K562 (cell line): ENCODE data around the gene PRELID3B. TPM values are rescaled to one million over a fixed set of nuclear protein-coding genes. Genes with fewer than 3 reads are reported as not detected.

Source experiments
- RBM17 ChIP-seq: fragments of 200-400 bp; formaldehyde crosslinking; IDR thresholded peaks from 2 replicates; pipeline ENCODE4 v1.6.1; 2017; ENCODE audit warnings: low read depth, mild to moderate bottlenecking, low read length, borderline replicate concordance
- polyA plus RNA-seq, 8 experiments: library from polyadenylated mRNA; depleted of rRNA in 4 of 8; stranded (reverse) in 5 of 8; unstranded in 3 of 8; fragments of >200 nt; fragmentation: Nextera tagmentation in 2 of 8; fragmentation: Illumina TruSeq in 1 of 8; extraction: Ambion mirVana in 2 of 8; extraction: Trizol in 1 of 8; gene quantifications; 2 replicates each; pipeline versions ENCODE4 v1.2.1 to v1.2.3, GENCODE V29; 2011 to 2014; ENCODE audit warnings: inconsistent platforms in 1 of 8, missing spikeins in 1 of 8
- total RNA-seq, 7 experiments: library from RNA; depleted of rRNA in 6 of 7; stranded (reverse); fragments of >200 nt in 6 of 7; fragmentation: Illumina TruSeq in 2 of 7; extraction: Trizol in 2 of 7; gene quantifications; 2 replicates each; pipeline versions ENCODE4 v1.2.1 to v1.2.3, GENCODE V29; 2011 to 2021; ENCODE audit warnings: low replicate concordance in 1 of 7
- TF ChIP-seq, protein P1 (sequence below): sonication (generic); formaldehyde crosslinking; IDR thresholded peaks from 2 replicates; pipeline ENCODE4 v1.8.0; 2022; ENCODE audit warnings: mild to moderate bottlenecking, missing genetic modification reagents
- TF ChIP-seq, protein P2 (sequence below), 2 experiments: fragments of 450-650 bp; IDR thresholded peaks; 2 replicates each; pipeline ENCODE4 v1.6.1; 2016

Gene PRELID3B
- total and polyA plus RNA-seq, 9 of the 15 experiments (the other 6 are each of a cell fraction or from before 2014, with no cell fraction given): 77.0 to 186 (median 101) TPM

DNA sequence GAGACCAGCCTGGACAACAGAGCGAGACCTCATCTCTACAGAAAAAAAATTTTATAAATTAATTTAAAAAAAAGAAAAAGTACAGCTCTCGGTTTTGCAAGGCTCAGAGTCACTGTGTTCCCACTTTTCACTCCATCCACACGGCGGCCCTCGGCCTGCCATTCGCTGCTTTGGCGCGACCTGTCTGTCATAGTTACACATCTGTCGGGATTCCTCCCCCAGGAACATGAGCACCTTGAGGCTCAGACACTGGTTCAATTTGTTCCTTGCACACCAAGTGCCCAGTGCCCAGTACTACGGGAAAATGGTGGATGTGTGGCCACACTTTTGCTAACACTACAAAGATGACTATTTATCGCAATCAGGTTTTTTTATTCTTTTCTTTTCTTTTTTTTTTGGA lies 43.9 kb downstream of the PRELID3B start (continued):
- TF ChIP-seq, protein P1, sequence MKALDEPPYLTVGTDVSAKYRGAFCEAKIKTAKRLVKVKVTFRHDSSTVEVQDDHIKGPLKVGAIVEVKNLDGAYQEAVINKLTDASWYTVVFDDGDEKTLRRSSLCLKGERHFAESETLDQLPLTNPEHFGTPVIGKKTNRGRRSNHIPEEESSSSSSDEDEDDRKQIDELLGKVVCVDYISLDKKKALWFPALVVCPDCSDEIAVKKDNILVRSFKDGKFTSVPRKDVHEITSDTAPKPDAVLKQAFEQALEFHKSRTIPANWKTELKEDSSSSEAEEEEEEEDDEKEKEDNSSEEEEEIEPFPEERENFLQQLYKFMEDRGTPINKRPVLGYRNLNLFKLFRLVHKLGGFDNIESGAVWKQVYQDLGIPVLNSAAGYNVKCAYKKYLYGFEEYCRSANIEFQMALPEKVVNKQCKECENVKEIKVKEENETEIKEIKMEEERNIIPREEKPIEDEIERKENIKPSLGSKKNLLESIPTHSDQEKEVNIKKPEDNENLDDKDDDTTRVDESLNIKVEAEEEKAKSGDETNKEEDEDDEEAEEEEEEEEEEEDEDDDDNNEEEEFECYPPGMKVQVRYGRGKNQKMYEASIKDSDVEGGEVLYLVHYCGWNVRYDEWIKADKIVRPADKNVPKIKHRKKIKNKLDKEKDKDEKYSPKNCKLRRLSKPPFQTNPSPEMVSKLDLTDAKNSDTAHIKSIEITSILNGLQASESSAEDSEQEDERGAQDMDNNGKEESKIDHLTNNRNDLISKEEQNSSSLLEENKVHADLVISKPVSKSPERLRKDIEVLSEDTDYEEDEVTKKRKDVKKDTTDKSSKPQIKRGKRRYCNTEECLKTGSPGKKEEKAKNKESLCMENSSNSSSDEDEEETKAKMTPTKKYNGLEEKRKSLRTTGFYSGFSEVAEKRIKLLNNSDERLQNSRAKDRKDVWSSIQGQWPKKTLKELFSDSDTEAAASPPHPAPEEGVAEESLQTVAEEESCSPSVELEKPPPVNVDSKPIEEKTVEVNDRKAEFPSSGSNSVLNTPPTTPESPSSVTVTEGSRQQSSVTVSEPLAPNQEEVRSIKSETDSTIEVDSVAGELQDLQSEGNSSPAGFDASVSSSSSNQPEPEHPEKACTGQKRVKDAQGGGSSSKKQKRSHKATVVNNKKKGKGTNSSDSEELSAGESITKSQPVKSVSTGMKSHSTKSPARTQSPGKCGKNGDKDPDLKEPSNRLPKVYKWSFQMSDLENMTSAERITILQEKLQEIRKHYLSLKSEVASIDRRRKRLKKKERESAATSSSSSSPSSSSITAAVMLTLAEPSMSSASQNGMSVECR (CRISPR knock-in tag): no peak
- no peak for TF ChIP-seq RBM17
- TF ChIP-seq, protein P2, sequence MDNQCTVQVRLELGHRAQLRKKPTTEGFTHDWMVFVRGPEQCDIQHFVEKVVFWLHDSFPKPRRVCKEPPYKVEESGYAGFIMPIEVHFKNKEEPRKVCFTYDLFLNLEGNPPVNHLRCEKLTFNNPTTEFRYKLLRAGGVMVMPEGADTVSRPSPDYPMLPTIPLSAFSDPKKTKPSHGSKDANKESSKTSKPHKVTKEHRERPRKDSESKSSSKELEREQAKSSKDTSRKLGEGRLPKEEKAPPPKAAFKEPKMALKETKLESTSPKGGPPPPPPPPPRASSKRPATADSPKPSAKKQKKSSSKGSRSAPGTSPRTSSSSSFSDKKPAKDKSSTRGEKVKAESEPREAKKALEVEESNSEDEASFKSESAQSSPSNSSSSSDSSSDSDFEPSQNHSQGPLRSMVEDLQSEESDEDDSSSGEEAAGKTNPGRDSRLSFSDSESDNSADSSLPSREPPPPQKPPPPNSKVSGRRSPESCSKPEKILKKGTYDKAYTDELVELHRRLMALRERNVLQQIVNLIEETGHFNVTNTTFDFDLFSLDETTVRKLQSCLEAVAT (IDR thresholded peaks at IDR 0.05): no peak
- TF ChIP-seq, all 486 proteins: peak for 0
